ENCODE results near the gene FAM83F.
A peak's percentile ranks its signal among the peaks of the same experiment; 100 is the strongest.
"Not testable (repeated sequence)": the region's sequence is repeated elsewhere in the genome, so short reads cannot be mapped to it uniquely, and the experiment has no call there.

Gene FAM83F

DNA sequence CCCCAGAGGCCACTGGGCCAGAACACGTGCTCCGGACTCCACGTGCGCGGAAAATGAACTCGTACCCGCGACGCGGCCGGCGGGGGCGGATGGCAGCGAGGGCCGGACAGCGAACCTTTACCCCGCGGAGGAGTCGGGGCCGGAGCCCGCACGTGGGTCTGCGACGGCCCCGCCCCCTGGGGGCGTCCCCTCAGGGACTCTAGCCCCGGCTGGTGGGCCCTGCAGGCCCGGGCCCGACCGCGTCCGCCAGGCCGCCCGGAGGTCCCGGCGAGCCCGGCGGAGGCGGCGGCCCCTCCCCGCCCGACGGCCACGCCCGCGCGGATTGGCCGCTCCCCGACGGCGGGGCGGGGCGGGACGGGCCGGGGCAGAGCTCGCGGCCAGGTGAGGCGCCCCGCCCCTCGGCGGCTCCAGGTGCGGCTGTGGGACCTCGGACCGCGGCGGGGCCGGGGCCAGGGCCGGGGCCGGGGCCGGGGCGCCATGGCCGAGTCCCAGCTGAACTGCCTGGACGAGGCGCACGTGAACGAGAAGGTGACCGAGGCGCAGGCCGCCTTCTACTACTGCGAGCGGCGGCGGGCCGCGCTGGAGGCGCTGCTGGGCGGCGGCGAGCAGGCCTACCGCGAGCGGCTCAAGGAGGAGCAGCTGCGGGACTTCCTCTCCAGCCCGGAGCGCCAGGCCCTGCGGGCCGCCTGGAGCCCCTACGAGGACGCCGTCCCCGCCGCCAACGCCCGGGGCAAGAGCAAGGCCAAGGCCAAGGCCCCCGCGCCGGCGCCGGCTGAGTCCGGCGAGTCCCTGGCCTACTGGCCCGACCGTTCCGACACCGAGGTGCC lies at the start of gene FAM83F:
Gene FAM83F, plus strand, starts transcription at position 389 of the 827 bp plus-strand sequence. Its CDS starts 89 bp downstream, at position 478.
- DNase-seq, result peak; percentile 45

DNA sequence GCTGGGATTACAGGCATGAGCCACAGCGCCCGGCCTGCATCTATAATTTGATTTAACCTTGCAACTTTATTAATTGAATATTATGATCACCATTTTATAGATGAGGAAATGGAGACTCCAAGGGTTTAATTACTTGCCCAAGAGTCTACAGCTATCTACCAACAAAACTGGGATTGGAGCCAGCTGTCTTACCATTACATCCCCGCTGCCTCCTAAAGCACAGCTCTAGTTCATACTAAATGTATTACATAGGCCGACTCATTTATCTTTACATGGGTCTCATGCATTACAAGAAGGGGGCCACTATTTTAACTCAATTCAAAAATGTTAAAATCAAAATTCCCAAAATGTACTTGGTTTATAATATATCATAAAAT lies 48.6 kb upstream of the FAM83F start:
- no peak for DNase-seq

DNA sequence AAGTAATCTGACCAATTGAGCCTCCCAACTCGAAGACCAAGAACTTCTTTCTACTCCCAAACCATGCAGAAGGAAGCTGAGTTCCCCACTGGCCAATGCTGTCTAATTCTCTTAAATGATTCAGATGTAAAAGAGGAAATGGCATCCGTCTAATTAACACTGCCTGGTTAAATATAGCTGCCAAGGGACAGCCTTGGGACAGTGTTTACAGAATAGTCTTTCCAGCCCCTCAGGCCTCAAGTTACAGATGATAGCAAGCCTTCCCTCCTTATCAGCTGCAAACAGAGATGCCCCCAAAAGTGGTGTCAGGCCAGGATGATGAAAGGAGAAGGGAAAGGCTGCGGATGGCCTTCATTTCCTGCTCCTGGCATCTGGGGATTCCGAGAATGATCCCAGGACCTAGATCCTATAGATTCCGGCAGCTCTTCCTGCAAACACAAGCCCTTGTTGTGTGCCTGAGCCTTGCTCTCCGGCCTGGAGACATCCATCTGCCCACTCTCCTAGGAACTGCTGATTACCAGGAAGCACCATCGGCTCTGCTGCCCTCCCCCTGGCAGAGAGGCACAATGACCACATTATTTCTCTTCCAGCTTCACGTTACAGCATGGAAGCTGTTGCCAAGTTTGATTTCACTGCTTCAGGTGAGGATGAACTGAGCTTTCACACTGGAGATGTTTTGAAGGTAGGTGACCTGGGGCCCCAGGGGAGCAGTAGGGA lies 48.1 kb upstream of the FAM83F start:
- DNase-seq, result no peak

DNA sequence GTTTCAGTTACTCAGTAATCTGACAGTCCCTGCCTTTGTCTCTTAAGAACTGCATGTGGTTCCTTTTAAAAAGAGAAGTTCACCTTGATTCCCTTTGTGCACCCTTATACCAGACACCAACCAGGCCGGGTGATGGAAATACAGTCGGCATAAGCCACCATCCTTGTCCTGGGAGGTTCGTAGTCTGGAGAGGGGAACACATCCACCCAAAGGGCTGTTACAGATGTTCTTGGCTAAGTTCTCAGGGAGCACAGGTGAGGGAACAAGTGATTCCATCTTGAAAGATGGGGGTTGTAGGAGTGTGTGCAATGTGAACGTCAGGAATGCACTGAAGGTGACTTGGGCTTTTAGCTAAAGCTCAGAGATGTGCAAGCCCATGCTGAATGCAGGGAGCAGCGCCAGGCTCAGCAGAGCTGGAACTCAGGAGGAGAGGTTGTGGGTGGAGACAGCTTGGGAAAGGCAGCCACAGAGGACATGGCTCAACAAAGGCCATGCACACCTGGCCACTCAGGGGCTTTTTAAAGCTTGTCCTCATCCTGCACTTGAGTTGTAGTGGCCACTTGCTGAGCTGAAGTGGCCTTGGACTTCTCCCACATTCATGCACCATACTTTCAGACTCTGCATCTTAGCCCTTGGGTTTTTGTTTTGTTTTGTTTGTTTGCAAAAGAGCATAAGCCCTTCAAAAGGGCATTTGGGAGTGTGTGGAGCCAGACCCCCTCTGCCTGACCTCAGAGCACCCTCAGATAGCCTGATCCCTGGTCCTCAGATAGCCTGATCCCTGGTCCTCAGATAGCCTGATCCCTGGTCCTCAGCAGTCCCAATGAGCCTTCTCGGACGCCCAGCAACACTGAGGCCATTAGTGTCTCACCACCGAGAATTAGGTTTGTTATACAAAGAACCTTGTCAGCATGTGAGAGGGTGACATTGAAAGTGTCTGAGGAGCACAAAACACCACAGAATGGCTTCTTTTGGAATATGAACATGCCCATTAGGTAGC lies 47.2 kb upstream of the FAM83F start:
- DNase-seq, result no peak

DNA sequence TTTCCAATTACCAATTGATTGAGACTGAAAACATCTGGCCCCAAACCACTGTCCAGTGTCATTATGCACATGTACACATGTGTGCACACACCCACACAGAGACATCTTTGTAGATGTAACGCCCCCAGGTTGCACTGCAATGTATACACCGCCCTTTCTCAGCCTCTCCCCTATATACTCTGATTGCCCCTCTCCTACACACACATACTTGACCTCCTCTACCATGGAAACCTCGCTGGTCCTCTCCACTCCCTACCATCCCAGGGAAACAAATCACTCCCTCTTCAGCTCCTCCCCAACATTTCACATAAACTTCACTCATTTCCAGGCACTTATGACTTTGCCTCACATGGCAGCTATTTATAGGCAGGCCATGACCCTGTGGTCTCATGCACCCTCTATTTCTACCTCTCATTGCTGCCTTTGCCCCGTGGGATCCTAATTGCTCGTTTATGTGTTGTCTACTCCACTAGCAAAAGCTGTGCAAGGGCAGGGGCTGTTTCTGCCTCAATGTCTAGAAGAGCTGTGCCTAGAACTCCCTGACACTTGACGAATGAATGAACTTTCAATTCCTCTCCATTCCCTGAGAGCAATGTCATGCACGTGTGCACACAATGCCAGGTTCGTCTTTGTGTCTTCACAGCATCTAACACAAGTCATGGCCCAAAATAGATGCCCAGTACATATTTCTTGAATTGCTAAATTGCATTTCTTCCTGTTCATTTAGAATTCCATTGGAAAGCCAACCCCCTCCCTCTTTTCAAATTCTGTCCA lies 44.6 kb upstream of the FAM83F start:
- DNase-seq, result no peak

DNA sequence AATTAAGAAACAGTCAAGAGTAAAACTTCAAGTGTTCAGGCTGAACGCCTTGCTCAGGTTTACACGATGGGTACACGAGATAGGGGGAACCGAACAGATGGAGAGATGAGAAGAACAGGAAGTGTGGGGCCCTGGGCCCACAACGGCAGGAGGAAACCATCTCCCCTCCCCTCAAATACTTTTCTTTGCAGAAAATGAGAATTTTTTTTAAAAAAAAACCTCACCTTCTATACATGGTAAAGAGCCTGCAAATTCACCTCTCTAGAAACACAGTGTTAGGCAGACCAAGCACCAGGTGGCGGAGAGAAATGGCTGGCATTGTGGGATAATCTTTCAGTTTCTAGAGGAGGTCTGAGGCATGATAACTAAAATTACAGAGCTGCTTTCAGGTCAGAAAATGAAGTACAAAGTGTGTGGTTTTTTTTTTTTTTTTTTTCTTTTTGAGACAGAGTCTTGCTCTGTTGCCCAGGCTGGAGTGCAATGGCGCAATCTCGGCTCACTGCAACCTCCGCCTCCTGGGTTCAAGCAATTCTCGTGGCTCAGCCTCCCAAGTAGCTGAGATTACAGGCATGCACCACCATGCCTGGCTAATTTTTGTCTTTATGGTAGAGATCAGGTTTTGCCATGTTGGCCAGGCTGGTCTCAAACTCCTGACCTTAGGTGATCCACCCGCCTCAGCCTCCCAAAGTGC lies 43.0 kb upstream of the FAM83F start:
- not testable (repeated sequence) for DNase-seq

DNA sequence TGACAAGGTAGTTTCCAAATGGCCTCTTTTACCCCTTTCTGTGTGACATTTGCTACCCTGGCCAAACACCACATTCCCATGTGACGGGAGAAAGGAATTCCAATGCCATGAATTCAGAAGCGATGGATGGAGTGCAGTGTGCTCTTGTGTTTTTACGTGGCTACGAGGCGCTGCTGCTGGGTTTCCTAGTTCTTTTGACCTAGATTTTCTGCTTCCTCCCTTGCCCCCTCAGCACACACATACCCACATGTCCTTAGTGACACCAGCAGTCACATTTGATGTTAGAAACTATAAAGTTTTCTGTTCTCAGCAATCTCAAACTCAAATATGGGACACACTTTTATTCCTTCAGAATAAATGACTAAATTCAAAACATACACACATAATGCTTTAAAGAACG lies 42.4 kb upstream of the FAM83F start:
- DNase-seq, result no peak

DNA sequence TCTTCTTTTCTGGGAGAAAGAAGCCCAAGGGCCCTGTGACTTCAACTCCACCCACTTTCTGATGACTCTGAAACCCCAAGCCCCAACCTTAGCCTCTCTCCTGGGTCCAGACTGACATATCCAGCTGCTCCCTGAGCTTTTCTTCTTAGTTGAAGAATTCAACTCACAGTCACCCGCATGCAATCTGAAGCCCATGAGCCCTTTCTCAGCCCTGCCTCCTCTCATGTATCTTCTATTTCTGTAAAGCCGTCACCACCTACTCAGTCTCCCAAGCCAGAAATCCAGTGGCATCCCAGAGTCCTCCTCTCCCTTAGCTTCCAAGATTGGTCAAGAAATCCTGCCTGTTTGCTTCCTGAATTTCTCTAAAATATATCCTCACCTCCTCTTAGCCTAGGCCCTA lies 41.7 kb upstream of the FAM83F start:
- no peak for DNase-seq

DNA sequence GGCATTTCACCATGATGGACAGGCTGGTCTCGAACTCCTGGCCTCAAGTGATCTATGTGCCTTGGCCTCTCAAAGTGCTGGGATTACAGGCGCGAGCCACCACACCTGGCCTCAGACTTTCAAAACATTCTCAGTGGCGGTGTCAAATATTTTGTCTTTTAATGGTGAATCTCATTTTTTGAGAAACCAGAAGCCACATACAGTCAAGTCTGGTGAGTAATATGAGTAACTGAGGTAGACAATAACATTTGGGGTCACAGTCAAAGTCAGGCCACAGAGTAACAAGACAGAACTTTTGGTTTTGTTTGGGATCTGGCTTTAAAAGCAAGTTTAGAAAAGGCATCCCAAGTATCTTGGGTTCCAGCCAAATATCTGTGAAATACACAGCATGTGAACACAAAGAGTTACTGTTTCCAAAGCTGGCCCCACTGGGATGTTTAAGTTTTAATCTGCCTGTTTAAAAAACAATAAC lies 40.1 kb upstream of the FAM83F start:
- no peak for DNase-seq

DNA sequence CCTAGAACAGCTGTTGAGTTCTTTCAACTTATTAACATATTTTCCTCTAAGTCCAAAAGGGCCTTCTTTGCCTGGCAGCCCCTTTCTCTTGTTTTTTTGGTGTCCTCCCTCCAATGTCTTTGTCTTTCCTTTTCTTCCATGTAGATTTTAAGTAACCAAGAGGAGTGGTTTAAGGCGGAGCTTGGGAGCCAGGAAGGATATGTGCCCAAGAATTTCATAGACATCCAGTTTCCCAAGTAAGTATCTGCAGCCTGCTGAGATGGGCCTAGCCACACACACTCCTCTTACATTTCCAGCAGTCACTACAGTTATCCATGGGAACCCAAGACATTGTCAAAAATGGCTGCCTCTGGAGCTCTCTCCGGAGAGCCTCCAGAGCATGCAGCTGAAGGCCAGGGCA lies 39.1 kb upstream of the FAM83F start:
- DNase-seq, result no peak

DNA sequence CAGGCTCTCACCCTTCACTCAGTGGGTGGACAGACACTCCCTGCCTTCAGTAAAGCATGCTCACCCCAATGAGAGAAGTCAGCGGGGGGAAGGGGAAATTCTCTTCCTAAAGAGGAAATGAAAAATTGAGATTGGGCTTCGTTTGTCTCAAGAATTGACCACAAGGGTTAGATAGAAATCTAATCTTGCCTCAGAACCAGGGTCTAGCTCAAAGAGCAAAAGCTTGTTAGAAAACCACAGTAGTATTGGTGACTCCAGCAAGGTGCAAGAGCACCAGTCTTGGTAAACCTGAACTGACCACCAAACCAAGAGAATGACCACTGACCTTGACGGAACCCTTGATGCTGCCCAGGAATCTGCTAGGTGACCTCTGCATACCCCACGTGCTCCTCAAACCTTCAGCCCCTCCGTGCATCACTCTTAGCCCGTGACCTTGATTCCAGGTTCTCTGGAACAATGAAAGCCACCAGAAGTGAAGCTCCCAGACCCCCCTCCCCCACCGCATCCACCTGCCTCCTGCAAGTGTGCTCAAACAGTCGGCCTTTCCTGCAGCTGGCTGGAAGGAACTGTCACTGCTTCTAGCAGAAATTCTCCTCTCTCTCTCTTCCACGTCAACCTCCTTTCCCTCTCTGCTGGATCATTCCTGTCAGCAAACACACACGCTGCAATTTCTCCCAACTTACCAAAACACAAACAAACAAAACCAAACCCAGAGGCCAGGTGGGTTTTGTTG lies 37.7 kb upstream of the FAM83F start:
- DNase-seq, result no peak

DNA sequence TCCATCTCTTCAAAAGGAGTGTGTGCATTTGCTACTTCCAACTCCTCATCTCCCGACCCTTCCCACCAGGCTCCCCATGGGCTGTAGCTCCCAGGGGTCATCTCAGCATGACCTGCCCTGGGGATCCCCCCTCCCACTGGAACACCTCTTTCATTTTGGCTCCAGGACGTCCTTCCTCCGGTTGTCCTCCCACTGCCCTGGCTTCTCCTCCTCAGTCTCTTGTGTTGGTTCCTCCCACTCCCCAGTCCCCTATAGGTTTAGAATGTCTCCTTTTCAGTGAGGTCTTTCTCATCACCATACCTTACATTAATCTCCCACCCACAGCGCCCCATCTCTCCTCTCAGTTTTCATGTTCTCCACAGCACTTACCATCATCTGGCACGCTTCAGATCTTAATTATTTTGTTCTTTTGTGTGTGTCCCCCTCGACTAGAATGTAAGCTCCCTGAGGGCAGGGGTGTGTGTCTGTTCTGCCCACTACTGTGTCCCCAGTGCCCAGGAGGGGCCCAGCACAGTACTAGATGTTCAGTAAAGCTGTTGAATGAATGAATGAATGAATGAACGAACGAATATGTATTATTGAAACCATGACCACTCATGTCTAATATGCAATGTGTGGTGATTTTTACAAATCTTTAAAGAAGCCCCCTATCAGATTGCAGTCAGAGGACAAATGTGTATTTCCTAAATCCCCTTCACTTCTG lies 36.6 kb upstream of the FAM83F start:
- DNase-seq, result no peak

DNA sequence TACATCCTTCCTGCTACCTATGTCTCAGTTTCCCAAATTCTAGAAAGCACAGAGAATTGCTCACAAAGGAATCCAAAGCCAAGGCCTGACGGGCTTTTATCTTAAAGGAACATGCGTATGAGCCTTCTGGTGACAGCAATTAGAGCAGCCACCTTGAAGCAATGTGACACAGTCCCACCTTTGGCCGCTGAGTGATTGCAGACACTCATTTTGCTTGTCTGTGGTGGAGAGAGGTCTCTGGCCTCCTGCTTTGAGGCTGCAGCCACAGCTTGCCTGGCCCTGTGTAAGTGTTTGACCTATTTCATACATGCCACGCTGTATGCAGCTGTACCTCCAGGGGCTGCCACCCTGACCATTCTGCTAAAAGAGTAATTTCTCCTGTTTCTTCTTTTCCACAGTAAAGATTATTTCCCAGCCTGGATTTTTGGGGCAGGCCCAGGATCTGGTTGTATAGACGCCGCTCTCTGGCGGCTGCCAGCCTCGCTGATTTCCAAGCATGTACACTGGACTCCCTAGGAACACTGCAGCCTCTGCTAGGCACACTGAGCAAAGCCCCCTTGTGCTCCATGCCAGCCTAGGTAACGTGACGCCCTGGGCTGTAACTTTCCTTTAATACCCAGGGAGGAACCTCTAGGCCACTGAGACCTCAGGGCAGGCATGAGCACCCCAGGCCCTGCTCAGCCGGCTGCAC lies 35.7 kb upstream of the FAM83F start:
- no peak for DNase-seq

DNA sequence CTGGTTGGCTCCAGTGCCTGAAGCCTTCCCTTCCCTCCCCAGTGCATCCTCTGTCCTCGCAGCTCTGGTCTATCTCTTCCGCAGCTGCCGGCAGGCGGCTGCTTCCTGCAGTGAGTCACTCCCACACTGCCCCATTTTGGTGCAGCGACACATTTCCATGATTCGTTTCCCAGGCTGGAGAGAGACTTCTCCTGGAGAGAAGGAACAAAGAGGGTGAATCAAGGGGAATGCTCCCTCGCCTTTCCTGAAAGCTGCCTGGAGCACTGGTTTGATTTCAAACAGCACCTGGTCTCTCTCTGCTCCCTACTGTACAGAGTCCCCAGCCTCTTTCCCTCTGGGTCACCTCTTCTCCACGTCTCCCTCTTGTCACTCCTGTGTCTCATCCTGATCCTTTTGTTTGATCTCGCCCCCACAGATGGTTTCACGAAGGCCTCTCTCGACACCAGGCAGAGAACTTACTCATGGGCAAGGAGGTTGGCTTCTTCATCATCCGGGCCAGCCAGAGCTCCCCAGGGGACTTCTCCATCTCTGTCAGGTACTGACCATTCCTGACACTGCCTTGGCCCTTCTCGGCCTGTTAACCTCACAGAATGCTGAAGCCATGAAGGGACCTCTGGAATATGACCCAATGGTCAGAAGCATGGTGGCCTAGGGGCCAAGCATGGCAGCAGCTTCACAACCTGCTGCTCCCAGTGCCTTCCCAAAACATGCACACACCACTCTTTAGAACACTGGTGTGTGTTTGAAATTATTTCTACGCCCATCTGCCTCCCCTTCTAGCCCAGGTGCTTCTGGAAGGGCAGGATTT lies 34.9 kb upstream of the FAM83F start, which contains the start of gene TMA7B:
Gene TMA7B, plus strand, starts transcription at position 758 of the 808 bp plus-strand sequence. CDS start 3,978 bp downstream, outside the sequence.
- no peak for DNase-seq

DNA sequence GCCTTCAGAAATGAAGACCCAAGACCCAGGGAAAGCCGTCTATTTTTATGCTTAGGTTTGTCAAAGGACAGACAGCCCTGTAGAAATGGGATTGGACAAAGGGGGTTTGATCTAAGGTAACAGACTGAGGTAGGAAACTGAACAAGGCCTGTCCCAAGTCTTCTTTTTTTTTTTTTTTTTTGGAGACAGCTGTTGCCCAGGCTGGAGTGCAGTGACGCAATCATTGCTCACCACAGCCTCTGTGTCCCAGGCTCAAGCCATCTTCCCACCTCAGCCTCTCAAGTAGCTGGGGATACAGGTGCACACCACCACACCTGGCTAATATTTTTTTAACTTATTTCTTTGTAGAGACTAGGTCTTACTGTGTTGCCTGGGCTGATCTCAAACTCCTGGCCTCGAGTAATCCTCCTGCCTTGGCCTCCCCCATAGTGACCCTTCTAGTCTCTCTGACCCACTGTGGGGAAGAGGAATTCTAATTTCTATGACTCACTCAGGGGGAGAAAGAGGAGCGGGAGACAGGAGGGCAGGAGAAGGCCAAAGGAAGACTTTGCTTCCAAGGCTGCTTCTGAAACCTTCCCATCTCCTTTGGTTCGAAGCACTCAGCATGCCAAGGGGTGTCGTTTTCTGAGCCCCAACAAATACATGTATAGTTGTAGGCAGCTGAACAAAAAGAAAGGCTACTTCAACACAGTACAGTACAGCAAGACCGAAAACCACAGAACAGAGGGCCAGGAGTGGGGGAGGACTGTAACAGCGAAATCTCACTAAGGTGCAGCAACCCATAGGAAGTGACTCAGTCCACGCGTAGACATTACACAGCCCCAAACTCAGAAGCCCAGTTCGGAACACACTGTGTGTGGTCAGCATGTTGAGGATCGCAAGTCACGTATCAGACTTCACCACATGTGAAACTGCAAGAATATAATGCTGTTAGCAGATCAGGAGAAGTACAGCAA lies 33.7 kb upstream of the FAM83F start:
- no peak for DNase-seq

DNA sequence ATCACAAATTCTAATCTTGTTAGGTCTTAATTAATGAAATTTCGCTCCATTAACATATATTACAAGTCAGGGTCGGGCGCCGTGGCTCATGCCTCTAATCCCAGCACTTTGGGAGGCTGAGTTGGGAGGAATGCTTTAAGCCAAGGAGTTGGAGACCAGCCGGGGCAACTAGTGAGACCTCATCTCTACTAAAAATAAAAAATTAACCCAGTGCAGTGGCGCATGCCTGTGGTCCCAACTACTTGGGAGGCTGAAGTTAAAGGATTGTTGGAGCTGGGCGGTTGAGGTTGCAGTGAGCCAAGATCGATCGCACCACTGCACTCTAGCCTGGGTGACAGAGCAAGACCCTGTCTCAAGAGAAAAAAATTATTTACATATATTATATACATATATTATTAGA lies 32.7 kb upstream of the FAM83F start:
- DNase-seq, result no peak

DNA sequence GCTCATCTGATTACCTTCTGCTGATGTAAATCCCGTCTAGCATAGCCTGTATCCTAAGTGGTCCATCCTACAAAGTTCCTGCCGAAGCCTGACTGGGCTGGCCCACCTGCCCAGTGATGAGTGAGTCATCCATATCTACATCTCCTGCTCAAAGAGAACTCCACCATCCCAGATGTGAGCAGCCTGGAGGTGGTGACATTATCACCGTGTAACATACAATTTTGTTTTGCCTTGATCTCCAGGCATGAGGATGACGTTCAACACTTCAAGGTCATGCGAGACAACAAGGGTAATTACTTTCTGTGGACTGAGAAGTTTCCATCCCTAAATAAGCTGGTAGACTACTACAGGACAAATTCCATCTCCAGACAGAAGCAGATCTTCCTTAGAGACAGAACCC lies 29.0 kb upstream of the FAM83F start:
- DNase-seq, result no peak
